NT2/D1 (cell line): ENCODE data around the gene LYPD3.
"Not testable (repeated sequence)": the region's sequence is repeated elsewhere in the genome, so short reads cannot be mapped to it uniquely, and the experiment has no call there.

Experiments
- SUZ12 ChIP-seq: IDR thresholded peaks from 2 replicates; pipeline ENCODE4 v1.6.1; 2011; ENCODE audit not compliant: insufficient read length, insufficient read depth; ENCODE audit errors: extremely low read depth
- YY1 ChIP-seq: IDR thresholded peaks from 2 replicates; pipeline ENCODE4 v1.6.1; 2011; ENCODE audit not compliant: insufficient read length, insufficient read depth

GRCh38 chr19:43437284-43437683, 28.1 kb downstream of the LYPD3 start:
- TF ChIP-seq SUZ12, YY1: not testable (repeated sequence)
